ENCODE data around the gene RNASE7.

DNA sequence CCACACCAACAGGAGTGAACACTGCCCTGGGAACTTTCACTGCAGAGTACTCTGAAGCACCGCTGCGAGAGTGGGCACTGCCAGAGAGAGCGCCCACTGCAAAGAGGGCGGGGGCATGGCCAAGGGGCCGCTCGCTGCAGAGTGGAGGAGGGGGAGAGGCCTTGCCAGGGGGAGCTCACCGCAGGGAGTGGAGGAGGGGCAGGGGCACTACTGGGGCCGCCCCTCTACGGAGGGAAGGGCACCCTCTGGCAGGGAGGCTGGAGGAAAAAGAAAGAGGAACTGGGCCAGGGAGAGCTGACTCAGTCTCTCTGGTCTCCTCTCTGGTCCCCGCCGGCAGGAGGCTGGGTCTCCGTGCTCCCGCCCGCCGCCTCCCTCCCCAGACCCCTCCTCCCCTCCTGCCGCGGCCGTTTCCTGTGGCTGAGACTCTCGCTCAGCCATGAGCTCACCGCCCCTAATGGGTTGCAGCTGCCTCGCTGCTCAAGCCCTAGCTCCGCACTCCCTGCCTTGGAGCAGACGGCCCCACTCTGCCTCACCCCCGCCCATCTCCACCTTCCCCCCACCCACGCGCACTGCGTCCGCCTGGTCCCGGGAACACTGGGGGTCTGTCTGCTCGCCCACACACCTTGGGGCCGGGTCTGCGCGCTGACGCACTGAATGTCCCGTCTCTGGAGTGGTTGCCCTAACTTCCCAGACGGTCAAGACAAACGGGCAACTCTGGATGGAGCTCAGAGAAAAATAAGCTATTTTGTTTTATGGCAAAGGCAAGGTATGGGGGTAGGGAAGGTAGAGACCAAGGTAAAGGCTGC is 29.3 kb downstream of the RNASE7 start:
- TF ChIP-seq, protein P1, sequence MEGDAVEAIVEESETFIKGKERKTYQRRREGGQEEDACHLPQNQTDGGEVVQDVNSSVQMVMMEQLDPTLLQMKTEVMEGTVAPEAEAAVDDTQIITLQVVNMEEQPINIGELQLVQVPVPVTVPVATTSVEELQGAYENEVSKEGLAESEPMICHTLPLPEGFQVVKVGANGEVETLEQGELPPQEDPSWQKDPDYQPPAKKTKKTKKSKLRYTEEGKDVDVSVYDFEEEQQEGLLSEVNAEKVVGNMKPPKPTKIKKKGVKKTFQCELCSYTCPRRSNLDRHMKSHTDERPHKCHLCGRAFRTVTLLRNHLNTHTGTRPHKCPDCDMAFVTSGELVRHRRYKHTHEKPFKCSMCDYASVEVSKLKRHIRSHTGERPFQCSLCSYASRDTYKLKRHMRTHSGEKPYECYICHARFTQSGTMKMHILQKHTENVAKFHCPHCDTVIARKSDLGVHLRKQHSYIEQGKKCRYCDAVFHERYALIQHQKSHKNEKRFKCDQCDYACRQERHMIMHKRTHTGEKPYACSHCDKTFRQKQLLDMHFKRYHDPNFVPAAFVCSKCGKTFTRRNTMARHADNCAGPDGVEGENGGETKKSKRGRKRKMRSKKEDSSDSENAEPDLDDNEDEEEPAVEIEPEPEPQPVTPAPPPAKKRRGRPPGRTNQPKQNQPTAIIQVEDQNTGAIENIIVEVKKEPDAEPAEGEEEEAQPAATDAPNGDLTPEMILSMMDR (IDR thresholded peaks at IDR 0.05): peak in 1 of 12 donors; percentile 20
- TF ChIP-seq POLR2A (IDR thresholded peaks at IDR 0.05): peak in 1 of 2 donors; percentile 39

Measured in heart left ventricle (tissue), 13 donors.